AG08395 (cell line): ENCODE results near the gene DPM2.

Experiments used
- DNase-seq: peaks from one replicate; pipeline ENCODE4 v3.0.0; 2012; ENCODE audit warnings: mixed read lengths, low spot score

Gene DPM2

DNA sequence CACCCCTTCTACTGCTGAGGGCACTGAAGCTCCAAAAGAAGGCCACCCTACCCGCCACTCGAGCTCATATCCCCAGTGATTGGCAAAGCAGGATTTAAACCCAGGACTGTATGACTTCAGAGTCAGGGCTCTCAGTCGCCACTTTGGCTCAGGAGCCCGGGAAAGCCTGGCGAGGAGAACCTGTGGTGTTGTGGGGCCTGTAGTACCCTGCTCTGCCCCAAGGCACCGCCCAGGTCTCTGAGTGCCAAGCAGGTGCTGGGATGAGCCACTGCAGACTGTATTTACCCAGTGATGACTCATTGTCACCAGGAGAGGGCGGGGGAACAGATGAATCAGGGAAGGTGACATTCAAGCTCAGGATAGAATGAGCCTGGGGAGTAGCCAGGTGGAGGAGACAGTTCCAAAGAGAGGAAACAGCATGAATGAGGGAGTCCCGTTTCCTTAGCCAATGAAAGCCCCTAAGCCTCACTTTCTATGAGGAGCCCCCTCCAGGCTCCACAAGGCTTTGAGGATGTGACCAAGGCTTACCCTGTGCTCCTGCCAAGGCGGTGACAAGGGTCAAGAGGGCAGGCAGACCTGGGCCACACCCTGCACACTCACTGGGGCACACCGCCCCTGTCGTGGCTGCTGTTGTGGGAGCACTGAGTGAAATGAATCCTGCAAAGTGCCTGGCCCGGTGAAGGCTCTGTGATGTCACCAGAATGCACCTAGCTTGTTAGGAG is 17.8 kb upstream of the DPM2 start:
- DNase-seq, result peak; percentile 47

DNA sequence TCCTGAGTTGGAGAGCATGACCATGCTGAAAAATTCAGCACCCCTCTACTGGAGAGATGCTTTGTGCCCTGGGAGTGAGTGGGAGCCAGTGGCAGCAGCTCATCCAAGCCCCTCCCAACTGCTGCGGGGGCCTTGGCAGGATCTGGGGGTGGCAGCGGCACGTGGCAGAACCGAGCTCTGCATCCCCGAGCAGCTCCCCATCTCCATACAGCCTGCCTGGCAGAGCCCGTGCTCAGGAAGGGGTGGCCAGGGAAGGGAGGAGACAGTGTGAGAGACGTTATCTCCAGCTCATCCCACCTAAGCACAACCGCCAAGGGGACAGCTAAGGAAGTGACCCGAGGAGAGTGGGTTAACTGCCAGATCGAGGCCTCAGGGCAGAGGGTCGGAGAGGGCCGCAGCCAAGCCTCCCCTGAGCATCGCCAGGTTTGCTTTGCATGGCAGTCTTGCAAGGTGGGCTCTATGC is 17.2 kb upstream of the DPM2 start:
- DNase-seq, result no peak

DNA sequence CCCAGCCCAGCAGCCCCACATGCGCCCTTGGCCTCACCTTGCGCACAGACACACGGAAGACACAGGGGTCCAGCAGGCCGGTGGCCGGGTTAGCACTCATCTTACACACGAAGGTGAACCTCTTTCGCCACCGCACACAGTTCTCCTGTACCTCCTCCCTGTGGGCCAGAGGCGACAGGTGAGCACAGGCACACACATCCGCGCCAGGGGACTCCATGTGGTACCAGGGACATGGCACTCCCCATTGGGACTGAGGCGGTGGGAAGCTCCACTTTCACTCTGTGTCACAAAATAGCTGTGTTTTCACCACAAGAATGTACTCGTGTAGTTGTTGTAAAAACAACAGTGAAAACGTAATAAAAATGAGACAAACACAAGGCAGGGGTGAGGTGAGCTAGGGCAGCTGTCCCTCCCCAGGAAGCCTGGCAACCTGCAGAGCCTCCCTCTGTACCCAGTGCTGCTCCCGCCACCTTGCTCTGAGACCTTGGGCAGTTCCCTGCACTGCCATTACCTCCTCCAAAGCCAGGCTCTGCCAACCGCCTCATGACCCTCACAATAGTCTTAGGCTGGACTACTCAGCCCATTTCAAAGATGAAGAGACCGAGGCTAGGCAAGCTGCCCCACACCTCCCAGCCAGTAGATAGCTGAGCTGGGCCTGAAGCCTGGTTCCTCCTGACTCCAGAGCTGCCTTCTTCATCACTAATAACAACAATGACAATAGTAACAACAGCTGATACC is 16.3 kb upstream of the DPM2 start:
- DNase-seq, result no peak

DNA sequence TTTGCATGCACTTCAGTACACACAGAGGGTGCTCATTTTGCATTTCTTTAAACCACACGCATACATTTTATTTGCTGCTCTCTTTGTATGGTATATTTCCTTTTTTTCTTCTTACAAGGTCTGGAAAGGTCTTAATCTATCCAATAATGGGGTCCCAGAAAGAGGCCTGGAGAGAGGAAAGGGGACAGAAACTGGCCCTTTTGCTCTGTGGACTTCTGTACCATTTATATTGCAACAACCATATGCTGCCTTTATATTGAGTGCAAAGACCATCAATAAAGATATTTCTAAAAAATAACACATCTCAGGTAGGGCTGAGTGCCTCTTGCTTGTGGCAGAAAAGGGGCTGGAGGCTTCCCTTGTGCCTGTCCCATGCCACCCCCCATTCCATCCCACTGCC is 15.5 kb upstream of the DPM2 start:
- DNase-seq, result no peak

DNA sequence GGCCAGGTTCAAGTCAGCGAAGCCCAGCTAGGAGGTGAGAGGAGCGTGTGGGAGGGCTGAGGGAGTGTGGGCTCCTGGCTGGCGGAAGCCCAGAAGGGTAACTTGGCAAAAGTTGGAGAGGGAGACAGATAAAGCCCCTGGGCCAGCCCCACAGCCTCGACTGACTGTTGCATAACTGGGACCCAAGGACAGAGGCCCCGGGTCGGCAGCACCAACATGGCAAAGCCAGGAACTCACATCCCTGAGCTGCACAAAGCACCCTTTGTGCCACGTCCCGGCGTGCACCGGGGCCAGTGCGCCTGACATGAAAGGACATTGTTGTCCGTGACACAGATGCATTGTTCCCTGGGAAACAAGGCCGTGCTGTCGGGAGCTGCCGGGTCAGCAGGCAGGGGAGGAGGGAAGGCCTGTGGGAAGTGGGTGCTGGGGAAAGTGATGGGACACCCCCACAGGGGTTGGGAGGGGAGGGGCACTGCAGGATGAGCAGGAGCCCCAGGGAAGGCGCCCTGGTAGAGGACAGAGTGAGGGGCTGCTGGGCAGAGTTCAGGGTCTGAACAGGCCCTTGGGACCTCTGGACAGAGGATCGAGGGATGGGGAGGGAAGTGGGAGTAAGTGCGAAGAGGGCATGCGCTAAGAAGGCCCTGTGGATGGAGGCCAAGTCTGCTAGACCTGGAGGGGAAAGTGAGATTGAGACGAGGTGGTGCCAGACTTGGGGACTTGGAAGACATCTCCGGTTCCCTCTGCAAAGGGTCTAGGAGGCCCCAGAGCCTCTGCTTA is 13.0 kb upstream of the DPM2 start:
- DNase-seq, result no peak

DNA sequence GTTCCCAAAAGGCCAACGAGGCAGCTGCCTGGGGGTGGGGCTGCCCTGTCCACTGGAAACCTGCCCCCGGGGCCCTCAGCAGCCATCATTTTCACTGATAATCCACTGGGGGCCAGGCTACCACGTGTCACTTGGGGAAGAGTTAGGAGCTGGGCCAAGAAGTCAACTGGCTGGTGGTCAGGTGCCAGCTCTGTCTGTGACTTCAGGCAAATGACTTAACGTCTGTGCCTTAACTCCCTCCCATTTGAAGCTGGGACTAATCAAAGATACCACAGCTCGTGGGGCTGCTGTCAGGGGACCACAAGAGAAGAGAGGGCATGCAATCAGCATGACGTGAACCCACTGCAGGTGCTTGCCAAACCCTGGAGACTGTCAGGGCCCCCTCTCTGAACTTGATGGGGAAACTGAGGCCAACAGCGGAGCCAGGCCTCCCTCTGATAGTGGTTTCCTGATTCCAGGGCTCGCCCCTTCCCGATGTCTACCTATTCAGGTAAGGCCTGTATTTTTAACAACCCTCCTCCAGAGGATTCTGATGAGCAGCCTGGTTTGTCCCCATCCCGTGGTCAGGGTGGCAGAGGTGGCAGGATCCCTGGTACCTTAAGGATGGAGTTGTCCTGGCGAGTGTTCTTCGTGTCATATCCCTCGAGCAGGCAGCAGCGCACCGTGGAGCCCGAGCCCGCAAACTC is 12.3 kb upstream of the DPM2 start:
- DNase-seq, result no peak

DNA sequence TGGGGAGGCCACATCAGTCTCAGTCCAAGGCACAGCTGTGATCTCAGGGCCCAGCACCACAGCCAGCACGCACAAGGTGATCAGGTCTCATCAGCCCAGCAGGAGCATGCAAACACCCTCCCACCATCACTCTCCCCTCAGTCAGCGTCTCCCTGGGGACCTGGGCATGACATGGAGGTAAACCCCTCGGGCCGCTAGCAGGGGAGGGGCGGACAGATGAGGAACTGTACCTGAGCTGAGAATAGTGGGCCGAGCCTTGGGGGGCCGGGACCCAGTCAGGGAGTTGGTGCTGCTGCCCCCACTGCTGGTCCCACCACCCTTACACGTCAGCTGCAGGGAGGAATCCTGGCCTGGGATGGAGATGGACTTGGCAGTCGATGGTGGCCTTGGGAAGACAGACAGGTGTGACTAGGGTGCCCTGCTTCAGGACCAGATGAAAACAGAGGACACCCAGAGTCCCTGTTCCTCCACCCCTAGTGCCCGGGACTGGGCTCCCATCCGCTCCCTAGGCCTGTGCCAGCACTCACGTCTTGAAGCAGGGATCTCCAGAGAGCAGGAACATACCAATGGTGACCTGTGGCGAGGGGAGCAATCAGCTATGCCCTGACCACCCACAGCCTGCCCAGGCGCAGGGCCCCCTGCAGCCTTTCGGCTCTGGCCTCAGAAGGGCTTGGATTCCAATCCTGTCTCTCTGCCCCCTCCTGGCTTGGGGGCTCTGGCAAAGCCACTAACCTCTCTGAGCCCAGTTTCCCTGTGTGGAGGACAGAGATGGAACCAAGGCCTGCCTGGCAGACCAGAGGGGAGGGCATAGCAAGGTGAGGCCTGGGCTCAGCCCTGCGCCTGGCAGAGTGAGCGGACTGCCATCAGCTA is 10.4 kb upstream of the DPM2 start:
- DNase-seq, result no peak

DNA sequence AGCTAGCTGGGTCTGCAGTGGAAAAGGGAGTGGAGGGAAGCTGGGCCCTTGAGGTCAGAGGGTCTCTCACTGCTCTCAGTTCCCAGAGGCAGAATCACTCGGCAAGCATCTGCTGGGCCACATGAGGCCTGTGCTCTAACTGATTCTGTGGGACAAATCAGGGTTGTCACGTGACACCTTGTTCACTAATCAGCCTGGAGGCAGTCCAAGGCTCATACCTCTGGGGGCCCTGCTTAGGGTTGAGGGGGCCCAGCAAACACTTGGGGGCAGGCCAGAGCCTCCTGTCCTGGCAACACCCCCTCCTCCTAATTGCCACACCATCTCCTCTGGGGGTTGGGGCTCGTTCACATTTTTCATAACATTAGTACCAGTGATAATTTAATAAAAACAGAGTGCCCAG is 9.1 kb upstream of the DPM2 start:
- DNase-seq, result no peak

DNA sequence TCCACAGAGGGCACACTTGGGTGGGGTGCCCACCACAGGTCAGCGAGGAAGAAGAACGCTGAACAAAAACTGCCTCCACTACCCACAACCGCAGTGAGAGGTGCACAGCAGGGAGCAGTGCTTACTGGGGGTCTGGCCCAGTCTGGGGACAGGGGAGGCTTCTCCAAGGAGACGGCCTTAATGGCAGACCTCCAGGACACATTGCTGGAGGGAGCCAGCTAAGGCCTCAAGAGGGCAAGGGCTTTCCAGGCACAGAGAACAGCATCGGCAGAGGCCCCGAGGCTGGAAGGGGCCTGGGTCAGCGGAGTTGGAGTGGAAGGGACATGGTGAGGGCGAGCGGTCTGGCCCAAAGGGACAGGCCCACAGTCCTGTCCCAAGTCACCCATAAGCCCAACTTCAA is 8.3 kb upstream of the DPM2 start:
- DNase-seq, result no peak

DNA sequence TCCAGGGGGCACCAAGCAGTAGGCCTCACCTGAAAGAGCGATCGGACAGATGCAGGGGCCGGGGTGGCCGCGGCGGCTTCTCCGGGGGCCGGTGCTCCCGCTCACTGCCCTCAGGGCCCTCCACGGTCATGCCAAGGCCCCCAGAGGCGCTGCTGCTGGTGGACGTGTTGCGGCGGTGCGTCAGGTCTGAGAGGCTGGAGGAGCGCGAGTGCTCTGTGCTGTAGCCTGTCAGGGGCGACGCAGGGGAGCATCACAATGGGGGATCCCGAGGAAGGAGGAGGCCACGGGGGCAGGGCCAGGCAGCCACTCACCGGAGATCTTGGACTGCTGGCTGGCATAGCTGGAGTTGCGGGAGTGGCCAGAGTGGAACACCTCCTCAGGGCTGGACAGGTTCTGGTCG is 7.7 kb upstream of the DPM2 start:
- DNase-seq, result no peak

DNA sequence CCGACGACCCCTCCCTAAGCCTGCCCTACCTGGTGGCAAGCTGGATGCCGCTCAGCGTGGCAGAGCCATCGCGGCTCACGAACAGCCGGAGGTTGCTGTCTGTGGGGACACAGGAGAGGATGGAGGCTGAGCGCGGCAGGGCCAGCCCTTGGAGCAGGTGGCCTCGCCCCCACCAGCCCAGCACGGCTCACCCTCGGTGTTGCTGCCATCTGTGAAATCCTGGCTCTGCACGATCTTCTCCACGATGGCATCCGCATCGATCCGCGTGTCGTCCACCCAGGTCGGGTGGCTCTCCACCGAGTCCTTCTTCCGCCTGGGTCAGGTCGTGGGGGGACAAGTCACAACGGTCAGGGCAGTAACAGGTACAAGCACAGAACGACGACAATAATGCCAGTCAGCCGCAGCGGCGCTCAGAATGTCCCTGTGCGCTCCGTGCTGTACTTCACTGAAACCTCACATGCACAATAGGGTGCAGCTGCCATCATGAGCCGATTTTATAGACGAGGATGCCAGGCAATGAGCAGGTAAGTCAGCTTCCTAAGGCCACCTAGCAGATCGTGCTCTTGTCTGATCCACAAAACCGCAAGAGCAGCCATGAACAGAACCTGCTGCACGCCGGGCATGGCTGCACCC is 7.0 kb upstream of the DPM2 start:
- DNase-seq, result no peak

DNA sequence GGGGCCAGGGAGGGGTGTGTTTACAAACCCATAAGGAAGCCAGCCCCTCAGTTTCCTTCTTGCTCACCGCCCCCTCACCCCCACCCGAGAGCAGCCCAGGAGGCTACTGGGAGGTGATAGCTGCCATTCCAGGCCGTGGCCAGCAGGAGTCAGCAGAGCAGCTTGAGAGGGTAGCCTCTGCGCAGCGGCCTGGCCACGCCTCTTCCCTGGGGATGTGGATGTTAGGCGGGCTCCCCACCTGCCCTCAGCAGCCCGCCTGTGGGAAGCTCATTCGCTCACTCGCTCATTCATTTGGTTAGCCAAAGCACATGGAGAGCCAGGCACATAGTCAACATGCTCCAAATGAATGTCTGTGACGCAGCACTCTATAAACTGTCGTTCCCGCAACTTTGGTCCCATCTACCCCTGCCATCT is 6.1 kb upstream of the DPM2 start:
- peak; percentile 84 for DNase-seq

DNA sequence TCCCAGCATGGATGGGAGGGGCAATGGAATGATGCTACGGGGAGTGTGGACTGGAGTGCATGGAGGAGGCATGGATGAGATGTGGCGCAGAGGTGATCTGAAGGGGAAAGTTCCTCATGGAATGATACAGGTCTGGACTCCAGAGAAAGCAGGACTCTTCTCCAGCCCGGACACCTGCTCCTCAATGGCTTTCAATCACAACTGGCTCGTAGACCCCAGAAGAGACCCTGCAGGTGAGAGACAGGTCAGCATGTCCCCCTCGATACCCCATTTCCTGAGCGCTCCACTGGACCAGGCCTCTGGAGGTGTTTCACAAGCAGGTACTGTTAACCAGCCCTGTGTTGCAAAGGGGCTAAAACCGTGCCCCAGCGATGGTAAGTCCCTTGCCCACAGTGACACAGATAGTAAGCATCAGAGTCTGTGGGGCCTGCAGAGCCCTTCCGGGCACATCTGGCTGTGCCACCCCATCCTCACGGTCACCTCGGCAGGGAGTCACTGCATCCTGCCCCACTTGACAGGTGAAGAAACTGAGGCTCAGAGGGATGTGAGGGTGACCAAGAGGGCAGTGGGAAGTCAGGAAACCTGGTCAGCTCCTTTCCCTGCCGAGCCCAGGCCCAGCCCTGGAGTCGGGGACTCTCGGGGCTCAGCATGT is 5.5 kb upstream of the DPM2 start:
- DNase-seq, result no peak

DNA sequence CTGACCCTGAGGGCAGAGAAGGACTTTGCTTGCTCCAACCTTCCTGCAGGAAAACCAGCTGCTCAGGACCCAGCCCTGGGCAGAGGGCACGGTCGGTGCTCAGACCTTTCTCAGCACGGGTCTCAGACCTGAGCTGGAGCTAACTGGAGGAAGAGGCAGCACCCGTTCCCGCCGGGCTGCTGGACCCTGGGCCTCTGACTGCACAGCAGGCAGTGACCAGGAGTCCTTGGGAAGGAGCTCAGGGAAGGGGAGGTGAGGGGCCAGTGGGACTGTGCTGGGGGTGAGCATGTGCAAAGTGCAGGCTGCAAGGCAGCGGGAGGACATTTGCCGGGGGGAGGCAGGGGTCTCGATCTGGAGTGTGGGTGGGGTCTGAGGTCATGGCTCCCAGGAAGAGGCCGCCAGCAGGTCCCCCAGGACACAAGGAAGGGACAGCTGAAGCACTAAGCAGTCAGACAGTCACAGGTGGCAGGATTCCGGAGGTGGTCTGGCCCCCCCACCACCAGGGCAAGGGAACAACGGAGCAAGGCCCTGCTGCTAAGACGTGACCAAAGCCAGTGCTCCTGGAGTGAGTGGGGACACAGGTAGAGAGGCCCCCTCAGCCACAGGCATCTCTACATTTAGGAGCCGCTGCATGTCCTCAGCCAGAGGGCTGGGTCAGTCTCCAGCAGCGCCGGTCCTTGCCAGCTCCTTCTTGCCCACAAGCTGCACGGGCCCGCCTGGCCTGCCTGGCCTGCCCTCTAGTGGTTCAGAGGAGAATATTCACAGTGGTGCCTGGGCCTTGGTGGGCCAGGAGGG is 4.8 kb upstream of the DPM2 start:
- peak; percentile 76 for DNase-seq

DNA sequence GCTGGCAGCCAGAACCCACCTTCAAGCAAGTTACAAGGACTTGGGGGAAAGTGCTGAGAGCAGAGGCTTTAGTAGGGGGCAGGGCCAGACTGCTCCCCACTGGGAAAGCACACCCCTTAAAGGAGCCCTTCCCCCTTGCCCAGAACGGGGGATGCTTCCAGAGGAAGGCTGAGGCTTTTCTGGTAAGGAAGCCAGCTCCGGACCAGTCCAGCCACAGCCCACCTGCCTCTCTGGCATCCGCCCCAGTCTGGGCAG is 4.2 kb upstream of the DPM2 start:
- no peak for DNase-seq

DNA sequence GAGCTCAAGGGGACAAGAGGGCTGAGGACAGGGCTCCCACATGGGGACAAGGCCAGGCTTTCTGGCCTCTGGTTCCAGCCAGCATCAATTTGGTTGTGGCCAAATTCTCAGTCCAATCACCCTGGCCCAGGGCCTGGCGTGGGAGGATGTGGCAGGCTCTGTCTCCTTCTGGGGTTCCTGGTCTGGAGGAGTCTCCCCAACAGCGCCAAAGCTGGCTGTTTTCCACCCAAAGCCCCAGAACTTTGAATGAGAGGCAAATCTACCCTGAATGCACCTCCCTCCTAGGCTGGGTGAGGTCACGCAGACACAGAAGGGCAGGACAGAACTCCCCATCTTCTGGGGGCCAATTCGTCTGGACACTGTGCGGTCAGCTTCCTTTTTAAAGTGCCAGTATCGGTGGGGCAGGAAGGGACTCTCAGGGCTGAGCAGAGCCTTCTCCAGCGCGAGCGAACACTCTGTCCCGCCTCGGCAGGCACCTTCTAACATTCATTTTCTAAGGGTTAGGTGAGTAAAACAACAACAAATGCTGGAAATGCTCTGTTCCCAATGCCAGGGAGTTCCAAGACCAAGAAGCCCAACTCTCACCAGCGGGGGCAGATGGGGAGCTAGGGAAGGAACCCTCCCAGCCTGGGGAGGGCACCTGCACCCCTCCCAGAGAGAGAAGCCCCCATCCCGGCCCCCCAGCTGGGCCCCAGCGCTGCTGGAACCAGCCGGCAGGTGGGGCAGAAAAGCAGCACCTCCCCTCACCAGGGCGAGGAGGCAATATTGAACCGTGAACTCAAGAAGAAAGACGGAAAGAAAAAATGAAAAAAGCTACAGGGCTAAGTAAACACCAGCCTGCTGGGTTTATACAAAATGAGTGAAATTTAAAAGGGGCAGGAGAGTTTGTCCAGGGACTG is 3.7 kb upstream of the DPM2 start:
- DNase-seq, result no peak

DNA sequence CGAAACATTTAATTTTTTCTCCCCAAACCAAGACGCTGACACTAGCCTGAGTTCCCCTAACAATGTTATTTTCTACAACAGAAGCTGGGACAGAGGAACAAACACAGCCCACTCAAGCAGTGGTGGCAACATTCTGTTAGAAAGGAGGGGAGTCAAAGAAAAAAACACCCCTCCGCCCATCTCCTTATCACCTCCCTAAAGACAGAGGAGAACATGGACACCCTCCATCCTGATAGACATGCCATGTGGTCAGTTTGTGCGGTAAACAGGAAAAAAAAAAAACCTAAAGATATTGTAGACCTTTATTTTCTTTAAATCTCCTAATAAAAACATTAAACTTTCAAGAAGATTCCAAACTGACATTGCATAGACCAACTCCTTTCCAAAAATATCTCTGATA is 2.9 kb upstream of the DPM2 start:
- DNase-seq, result no peak

DNA sequence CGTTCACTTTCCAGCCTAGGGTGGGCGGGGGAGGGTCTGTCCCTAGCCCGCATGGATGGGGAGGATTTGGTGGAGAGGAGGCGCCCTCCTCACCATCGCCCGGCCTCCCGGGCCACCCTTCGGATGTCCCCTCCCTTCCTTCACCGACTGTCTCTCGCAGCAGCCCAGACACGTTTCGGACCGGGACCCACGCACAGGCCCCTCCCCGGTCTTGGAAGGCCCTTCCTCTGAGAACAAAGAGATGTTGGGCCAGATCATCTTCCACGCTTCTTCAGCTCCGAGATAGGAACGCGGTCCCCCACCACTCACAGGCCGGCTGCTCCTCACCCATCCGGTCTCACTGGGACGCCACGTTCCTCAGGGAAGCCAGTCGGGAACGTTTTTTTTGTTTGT is 640 bp upstream of the DPM2 start:
- DNase-seq, result no peak

DNA sequence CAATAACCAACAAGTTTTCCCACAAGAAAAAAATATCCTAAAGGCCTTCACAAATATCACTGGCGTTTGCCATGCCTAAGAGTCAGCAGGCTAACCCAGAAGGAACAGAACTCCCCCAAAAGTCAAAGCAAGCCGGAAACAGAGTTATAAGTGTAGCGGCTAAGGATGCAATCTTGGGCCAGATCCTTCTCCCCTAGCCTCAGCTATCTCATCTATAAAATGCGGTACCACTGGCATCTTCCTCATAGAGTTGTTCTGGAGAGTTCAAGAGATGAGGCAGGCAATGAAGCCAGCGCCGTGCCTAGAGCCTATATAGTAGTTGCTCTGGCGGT is 632 bp downstream of the DPM2 start:
- no peak for DNase-seq
